HG02981 (cell line): ENCODE measurements around the gene DPY19L1.
"Not testable (repeated sequence)": the region's sequence is repeated elsewhere in the genome, so short reads cannot be mapped to it uniquely, and the experiment has no call there.

Experiments
- ATAC-seq: cut with Tn5 transposase; IDR thresholded peaks from one replicate; pipeline ENCODE4 v1.9.1; 2021; ENCODE audit warnings: mild to moderate bottlenecking, moderate library complexity; ENCODE audit not compliant: unreplicated experiment

DPY19L1 gene

GRCh38 chr7:35037211-35037525 lies at the start of gene DPY19L1:
Gene DPY19L1, minus strand, starts transcription at chr7:35037485. Its CDS starts 91 bp downstream, at chr7:35037394.
- no peak for ATAC-seq

DNA sequence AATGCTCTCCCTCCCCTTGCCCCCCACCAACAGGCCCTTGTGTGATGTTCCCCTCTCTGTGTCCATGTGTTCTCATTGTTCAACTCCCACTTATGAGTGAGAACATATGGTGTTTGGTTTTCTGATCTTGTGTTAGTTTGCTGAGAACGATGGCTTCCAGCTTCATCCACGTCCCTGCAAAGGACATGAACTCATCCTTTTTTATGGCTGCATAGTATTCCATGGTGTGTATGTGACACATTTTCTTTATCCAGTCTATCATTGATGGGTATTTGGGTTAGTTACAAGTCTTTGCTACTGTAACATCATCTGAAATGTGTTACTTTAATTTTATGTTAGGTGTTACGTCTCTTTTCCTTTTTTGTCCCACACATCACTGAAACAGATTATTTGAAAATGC lies 42.2 kb upstream of the DPY19L1 start:
- not testable (repeated sequence) for ATAC-seq

GRCh38 chr7:35074008-35074407 lies 36.7 kb upstream of the DPY19L1 start:
- ATAC-seq: not testable (repeated sequence)

DNA sequence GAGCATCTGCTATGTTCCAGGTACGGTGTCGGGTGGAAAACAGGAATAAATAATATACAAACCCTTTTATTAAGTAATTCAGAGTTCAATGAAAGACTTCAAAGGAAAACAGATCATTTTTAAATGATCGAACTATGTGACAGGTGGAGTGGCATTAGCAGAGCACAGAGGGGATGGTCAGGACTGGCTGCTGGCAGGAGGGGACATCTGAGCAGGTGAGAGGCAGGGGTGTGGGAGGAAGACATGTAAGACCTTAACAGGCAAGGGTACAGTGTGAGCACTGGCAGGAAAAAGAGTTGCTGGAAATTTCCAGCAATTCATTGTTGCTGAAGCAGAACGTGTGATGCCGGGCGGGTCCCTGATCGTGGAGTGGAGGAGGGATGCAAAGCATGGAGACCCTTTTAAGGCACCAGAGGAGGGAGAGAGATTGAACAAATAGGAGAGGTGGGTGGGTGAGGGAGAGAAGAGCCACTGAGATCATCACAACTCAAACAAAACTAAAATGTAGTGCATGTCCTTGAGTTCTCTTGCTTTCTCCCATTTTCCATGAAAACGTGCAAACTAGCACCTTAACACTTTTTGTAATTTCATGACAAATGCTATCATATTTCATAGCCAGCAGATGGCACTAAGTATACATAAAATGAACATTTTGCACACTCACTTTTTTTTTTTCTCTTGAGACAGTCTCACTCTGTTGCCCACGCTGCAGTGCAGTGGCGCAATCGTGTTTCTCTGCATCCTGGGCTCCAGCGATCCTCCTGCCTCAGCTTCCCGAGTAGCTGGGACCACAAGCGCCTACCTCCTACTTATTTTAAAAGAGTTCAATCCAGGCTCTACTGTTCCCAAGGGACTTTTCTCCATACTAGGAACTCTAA lies 35.9 kb upstream of the DPY19L1 start:
- ATAC-seq: peak; percentile 72

- ATAC-seq: not testable (repeated sequence)
Measured at GRCh38 chr7:35069084-35069483, 31.8 kb upstream of the DPY19L1 start.

- not testable (repeated sequence) for ATAC-seq
Measured at GRCh38 chr7:35065382-35065781, 28.1 kb upstream of the DPY19L1 start.

- ATAC-seq: not testable (repeated sequence)
Measured at GRCh38 chr7:35058571-35058970, 21.3 kb upstream of the DPY19L1 start.

DNA sequence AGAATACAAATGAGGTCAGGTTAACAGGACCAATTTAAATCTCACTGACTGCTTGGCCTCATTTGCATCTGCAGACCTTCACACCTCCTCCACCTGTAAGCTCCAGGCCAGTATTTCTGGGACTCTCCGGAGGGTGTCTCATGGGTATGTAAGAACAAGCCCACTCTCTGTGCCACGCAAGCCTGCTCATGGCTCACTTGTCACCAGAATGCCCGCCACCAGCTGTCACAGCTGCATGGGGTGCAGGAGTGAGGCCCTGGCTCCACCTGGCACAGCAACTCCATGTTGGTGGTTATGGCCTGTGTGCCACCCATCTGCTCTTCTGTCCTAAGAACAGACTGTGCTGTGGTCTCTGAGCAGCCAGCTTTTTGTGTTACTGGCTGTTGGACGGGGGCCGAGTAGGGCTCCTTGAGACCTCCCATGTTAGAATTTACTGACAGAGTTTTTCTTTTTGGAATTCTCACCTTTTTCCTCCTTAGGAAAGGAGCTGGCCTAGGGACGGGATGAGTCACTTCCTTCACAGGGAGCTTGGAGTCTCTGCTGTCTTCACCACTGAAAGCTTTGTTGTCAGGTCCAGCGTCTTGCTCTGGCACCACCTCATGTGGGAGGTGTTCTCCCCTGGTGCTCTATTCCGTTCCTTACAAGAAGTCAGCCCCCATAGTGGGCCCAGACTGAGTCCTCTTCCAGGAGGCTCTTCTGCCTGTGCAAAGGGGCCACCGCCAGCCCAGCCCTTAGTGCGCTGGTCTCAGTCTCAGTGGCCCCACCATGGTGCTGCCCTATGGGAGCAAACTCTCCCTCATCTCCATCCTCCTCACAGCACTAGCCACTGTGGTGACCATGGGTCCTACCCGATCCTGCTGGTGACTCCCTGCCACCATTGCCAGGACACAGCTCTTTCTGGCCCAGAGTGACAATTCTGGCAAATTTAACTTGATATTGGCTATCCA lies 20.5 kb upstream of the DPY19L1 start:
- ATAC-seq: not testable (repeated sequence)

- ATAC-seq: not testable (repeated sequence)
Measured at GRCh38 chr7:35055733-35056132, 18.4 kb upstream of the DPY19L1 start.

DNA sequence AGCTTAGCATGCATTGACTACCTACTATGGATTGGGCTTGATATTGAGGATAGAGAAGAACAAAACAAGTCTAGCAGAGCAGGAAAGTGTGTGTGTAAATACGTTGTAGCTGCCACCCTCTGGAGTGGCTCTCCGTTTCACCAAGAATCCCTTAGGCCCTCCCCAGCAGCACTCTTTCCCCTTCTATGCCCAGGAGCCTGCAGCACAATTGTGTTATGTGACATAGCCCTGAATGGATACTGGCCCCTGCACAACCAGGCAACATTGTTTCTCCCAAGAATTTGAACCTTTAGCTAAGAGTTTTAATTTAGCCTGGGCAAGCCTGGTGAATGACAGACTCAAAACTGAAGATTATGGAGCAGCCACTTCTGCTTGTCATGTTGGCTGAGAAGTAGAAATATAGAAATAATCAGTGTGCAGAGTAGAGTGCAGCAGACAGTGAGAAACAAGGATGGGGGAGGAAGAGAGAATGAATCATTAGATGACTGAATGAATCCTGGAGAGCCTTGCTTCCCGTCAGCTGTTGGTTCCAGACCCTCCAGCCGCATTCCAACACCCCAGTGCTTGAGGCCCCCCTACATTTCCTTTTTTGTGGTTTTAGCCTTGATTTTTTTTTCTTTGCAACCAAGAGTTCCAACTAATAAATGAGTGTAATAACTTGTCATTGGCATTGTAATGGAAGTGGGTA lies 16.3 kb upstream of the DPY19L1 start:
- ATAC-seq: not testable (repeated sequence)

GRCh38 chr7:35048390-35048789 lies 11.1 kb upstream of the DPY19L1 start:
- ATAC-seq: not testable (repeated sequence)

DNA sequence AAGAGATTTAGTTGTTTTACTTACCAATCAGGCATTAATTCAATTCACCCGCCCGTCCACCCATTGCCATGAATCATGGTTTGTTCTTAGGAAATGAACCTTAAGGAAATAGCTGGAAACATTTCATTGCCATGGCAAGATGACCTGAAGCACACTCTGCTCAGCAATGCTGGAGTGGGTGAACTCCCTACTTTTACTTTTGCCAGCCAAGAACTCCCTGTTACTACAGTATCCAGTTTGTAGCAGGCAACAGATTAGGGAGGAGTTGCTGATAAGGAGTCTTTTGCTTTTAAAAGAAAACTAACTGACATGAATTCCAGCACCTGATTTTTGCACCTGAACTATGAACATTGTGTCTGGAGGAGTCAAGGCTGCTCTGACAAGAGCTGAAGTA lies 10.6 kb upstream of the DPY19L1 start:
- not testable (repeated sequence) for ATAC-seq

DNA sequence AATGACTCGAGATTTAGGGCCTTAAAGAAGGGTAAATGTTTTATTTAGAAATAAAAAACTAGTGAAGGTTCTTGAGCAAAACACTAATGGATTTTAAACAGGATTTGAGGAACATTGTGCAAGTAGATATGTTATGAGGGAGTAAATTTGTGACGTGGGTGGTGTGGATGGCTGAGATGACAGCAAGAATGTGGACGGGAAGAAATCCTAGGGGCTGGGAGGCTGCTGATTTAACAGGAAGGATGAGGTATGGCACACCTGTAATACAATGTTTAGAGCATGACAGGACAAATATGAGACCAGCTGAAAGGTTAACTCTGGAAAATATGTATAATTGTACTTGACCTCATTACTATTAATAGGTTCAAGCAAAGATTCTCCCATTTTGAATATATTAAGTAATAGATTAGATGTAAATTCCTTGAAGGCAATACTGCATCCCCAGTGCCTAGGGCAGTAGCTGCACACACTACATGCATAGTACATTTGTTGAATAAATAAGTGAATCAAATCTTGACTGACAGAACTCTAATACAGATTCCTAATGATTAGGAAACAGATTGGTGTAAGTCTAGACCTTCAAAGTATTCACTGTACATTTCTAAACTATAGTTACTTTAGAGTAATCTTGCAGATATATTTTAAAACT lies 10.1 kb upstream of the DPY19L1 start:
- ATAC-seq: not testable (repeated sequence)

DNA sequence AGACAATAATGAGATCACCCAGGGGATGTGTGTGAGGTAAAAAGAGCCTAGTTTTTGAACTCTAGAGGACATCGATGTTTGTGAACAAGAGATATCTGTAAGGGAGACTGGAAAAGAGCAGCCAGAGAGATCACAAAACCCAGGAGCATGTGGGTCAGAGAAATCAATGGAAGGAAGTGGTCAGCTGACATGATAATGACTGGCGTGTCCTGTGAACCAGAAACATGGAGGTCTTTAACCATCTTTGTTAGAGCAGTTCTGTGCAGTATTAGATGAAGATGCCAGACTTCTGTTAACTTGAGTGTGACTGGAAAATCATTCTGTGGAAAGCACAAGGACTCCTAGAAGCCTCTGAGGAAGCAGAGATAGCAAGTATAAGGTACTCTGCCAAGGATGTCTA lies 6.0 kb upstream of the DPY19L1 start:
- ATAC-seq: not testable (repeated sequence)

DNA sequence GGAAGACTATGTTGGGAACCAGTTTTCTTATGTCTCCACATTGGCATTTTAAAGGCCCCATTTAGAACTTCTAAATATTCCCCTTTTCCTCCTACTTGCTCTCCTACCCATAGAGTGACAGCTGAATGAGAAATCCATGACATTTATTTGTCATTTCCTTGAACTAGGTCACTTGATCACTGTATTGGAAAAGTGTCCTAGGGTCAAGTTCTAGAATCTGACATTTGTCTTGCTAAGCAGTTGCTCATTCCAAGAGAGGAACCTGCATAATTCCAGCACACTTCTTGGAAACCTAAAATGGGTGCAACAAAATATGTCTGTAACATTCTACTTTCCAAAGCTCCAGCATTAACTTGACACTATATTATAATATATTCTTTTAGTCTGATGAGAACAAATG lies 3.6 kb upstream of the DPY19L1 start:
- no peak for ATAC-seq

GRCh38 chr7:35039343-35039742 lies 2.1 kb upstream of the DPY19L1 start:
- no peak for ATAC-seq

- ATAC-seq: no peak
Measured at GRCh38 chr7:35038354-35038753, 1.1 kb upstream of the DPY19L1 start.

- peak; percentile 75 for ATAC-seq
Measured at GRCh38 chr7:35037526-35038341, 449 bp upstream of the DPY19L1 start.

- ATAC-seq: no peak
Measured at GRCh38 chr7:35036361-35037171, 719 bp downstream of the DPY19L1 start.
